ENCODE measurements around the gene RYR2.

Gene RYR2

GRCh38 chr1:237877631-237878030 lies 835.6 kb downstream of the RYR2 start:
- no peak for DNase-seq

- no peak for DNase-seq
Measured at GRCh38 chr1:237878406-237878805, 836.4 kb downstream of the RYR2 start.

- DNase-seq: peak; percentile 30 to 55 (median 35)
Measured at GRCh38 chr1:237879195-237879594, 837.2 kb downstream of the RYR2 start.

Data from suppressor macrophage treated with lipopolysaccharide for 1 hour (primary cell).